M059J (cell line): Measurements from ENCODE around the gene RAB36. TPM values are rescaled to one million over a fixed set of nuclear protein-coding genes. Genes with fewer than 3 reads are reported as not detected.
A peak's percentile ranks its signal among the peaks of the same experiment; 100 is the strongest.

Source experiments
- DNase-seq: peaks from one replicate; pipeline ENCODE4 v3.0.0-alpha.2; 2012; ENCODE audit warnings: low read depth
- total RNA-seq: library from RNA; depleted of rRNA; stranded (reverse); fragments of >200 nt; shearing (Covaris generic); gene quantifications from 2 replicates; pipeline ENCODE4 v1.2.3, GENCODE V29; 2014

The RAB36 gene
- total RNA-seq, 1 experiment from 2014 or later: 3.4 TPM

GRCh38 chr22:23108249-23109078 lies 36.8 kb upstream of the RAB36 start:
- DNase-seq: no peak

GRCh38 chr22:23109079-23109347 lies 36.3 kb upstream of the RAB36 start:
- DNase-seq: no peak

DNA sequence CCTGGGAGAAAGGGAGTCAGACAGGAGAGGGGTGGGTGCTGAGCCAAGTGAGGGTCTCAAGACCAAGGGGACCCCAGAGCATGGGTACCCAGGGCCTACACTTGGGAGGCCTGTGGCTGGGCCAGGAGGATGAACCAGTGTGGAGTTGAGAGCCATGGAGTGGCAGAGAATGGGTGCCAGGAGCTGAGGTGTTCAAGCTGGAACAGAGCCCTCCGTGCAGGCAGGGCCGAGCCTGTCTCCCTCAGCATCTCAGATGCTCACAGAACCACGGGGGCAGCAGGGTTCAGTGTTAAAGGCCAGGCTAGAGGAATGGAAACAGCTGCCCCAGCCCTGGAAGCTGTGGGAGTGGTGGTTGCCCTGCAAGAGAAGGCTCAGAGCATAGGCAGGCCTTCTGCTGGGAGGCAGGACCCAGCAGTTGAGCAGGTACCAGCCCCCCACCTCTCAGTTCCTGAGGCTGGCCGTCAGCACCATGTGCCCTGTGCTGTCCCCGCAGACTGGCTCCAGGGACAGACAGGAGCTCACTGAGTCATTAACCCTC lies 35.8 kb upstream of the RAB36 start:
- no peak for DNase-seq

GRCh38 chr22:23110190-23110921 lies 34.9 kb upstream of the RAB36 start:
- peak; percentile 11 for DNase-seq

DNA sequence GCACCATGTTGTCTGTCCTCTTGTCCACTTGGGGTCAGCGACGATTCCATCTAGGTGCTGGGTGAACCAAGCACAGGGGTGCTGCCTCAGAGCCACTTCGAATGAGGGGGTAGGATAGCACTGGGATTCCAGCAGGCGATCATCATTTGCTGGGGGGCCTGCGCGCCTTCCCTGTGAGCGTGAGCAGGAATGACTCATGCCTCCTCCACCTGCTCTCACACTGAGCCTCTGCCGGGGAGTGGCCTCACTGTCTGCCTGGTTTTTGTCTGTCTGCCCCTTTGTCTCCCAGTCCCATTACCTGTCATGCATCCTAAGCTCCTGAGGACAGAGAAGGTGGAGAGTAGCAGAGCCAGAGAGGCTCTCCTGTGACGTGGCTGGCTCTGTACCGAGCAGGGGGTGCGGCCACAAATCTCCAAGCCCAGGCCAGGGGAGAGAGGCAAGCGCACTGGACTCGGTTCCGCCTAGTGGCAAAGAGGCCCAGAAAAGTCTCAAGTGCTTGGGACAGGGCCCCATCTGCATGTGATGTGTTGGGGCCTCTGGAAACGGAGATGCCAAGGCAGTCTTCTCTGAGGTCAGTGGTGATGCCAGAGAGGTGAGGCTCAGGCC lies 34.3 kb upstream of the RAB36 start:
- peak; percentile 4 for DNase-seq

GRCh38 chr22:23112472-23113012 lies 32.7 kb upstream of the RAB36 start:
- DNase-seq: no peak

DNA sequence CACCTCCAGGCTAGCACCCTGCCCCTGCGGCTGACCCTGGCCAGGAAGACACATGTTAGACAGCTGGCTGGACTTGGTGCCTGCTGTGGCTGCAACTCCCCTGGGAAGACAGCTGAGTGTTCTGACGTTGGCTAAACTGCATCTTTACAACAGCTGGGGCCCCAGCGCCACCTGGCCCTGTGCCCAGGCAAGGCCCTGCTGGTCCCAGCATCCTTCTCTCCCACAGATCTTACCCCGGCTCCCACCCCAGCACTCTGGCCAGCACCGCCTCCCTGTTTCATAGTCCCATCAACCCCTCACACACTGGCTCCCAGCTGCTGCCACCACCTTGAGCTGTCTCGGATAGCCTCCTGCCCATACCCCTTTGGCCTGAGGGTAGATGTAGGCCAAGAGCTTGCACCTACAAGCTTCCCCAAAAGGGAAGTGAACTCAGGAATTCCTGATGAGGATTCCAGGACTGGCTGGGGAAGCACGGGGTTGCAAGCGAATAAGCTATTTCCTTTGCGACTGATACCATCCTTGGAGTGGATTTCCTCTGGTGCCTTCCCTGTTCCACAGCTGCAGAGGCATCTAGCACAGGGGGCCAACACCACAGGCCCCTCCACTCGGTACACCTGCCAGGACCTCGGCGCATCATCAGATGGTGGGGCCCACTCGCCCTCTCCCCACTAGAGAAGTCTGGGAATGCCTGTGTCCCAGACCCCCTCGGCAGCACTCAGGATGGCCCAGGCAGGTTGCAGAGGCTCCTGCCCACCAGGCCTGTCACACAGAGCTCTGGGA lies 32.0 kb upstream of the RAB36 start:
- DNase-seq: no peak

DNA sequence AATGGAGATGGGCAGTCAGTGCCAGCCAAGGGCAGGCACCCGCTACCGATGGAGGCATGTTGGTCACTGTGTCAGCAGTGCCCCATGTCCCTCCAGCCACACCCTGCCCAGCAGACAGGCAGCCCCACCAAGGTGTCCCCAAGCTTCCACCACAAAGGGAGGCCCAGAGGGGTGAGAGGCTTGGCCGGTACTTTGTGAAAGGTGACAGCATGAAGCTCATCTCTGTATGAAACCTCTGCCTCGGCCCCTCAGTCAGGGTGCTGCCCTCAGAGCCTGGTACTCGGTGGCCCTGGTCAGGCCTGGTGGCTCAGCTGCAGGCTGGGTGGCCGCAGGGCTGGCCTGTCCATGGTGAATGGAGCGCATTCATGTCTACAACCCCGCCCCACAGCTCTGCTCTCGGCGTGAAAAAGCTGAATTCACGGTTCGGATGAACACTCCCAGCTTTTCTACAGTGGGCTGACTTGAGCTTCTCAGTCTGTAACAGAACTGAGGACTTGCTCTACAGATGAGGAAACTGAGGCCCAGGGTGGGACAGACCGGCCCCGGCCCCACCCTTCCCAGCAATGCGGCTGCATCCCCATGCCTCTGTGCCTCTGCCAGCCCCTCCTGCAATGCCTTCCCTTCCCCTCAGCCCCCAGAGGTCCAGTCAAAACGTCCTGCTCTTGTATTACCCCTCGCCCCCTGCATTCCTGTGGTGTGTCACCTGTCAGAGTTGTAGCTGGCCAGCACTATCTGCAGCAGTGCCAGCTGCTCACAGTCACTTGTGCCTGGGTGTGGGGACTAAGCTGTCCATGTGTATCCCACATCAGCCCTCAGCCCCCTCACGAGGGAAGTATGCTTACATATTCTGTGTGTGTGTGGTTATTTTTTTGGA lies 31.2 kb upstream of the RAB36 start:
- no peak for DNase-seq

DNA sequence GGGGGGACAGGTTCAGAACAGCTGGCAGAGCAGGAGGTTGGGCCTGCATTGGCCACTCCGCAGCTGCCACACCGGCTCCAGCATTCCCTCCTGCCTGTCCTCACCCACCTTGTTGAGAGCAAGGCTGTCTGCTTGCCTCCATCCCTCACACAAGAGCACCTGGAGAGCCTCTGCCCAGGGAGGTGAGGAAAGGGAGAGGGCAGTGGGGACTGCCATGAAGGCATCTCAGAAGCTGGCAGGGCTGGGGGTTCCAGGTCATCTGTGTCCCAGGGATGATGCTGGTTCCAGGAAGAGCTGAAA lies 30.6 kb upstream of the RAB36 start:
- DNase-seq: no peak

- no peak for DNase-seq
These were observed 29.9 kb upstream of the RAB36 start for GRCh38 chr22:23115369-23115768.

DNA sequence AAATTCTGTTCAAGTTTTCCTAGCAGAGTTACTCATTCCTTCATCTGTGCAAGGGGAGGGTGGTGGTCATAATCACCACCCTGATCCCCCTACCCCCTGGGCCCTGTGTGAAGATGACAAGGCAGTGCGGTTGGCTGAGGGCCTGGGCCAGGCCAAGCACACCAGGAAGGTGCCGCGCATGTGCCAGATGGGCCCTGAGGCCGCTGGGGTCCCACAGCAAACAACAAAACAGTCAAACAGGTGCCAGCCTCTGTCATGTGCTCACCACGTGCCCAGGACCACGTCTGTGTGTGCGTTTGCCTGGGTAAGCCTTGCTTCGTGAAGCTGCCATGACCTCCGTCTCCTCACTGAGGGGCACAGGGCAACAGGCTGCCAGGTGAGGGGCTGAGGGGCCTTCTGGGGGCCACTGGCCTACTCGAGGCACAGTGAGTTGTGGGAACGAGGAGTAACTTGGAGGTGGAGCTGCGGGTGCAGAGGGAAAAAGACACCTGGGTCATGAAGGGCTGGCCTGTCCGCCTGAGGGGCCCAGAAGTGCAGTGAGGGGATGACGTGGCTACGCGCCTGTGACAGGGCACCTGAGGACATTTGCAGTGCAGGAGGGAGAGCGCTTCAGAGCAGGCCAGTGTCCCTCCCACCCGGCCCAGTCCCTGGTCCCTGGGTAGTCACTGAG lies 29.3 kb upstream of the RAB36 start:
- DNase-seq: no peak

DNA sequence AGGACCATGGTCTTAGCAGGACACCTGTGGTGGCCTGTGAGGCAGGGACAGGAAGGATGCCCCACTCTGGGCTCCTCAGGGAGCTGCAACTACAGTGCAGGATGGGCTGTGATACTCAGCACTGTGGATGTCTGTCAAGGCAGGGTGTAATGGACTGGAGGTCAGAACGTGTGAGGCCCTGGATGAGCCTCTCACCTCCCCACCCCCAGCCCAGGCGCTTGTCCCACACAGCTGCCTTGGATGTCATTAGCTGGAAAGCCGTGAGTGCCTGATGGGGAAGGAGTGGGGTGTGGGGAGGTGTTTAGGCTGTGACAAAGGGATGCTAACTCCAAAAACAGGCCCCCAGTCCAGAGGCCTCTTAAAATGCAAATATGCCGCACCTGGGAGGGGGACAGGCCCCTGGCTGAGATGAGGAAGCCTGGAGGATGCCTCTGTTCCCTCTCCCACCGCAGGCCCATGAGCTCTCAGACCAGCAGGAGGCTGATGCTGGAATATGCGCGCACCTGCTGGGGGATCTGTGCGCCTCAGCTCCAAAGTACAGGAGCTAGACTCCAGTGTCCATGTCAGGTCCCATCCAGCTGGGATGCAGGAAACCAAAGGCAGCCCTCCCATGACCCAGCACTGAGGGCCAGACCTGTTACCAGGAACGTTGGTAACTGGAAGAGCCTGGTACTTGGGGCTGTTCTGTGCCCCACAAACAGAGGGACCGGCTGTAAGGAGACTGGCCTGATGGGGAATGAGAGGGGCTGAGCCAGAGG lies 28.6 kb upstream of the RAB36 start:
- no peak for DNase-seq

GRCh38 chr22:23117275-23117674 lies 28.0 kb upstream of the RAB36 start:
- DNase-seq: no peak

- DNase-seq: no peak
These were observed 27.2 kb upstream of the RAB36 start for GRCh38 chr22:23117891-23118646.

- DNase-seq: no peak
These were observed 26.4 kb upstream of the RAB36 start for GRCh38 chr22:23118647-23119493.

GRCh38 chr22:23119494-23120414 lies 25.5 kb upstream of the RAB36 start:
- DNase-seq: no peak

- no peak for DNase-seq
These were observed 24.8 kb upstream of the RAB36 start for GRCh38 chr22:23120415-23120899.
